ENCODE data around the gene VRK1.
"Not testable (repeated sequence)": the region's sequence is repeated elsewhere in the genome, so short reads cannot be mapped to it uniquely, and the experiment has no call there.

Gene VRK1

GRCh38 chr14:96796851-96797581 lies at the start of gene VRK1:
Gene VRK1, plus strand, starts transcription at chr14:96797382. Its CDS starts 36,090 bp downstream, at chr14:96833472.
- peak; percentile 80 to 93 (median 85) for DNase-seq (ENCODE audit: low read depth in 3 of 3, low spot score in 1 of 3)

- DNase-seq (ENCODE audit: low read depth in 3 of 3, low spot score in 1 of 3): no peak
Measured at GRCh38 chr14:96747608-96748007, 49.6 kb upstream of the VRK1 start.

GRCh38 chr14:96748362-96748761 lies 48.8 kb upstream of the VRK1 start:
- DNase-seq (ENCODE audit: low read depth in 3 of 3, low spot score in 1 of 3): no peak

GRCh38 chr14:96751505-96751904 lies 45.7 kb upstream of the VRK1 start:
- DNase-seq (ENCODE audit: low read depth in 3 of 3, low spot score in 1 of 3): no peak

GRCh38 chr14:96752125-96752524 lies 45.1 kb upstream of the VRK1 start:
- no peak for DNase-seq (ENCODE audit: low read depth in 3 of 3, low spot score in 1 of 3)

GRCh38 chr14:96752594-96752993 lies 44.6 kb upstream of the VRK1 start:
- DNase-seq (ENCODE audit: low read depth in 3 of 3, low spot score in 1 of 3): no peak

GRCh38 chr14:96754162-96754844 lies 42.9 kb upstream of the VRK1 start:
- no peak for DNase-seq (ENCODE audit: low read depth in 3 of 3, low spot score in 1 of 3)

- no peak for DNase-seq (ENCODE audit: low read depth in 3 of 3, low spot score in 1 of 3)
Measured at GRCh38 chr14:96754845-96755184, 42.4 kb upstream of the VRK1 start.

GRCh38 chr14:96756745-96757144 lies 40.4 kb upstream of the VRK1 start:
- no peak for DNase-seq (ENCODE audit: low read depth in 3 of 3, low spot score in 1 of 3)

- no peak for DNase-seq (ENCODE audit: low read depth in 3 of 3, low spot score in 1 of 3)
Measured at GRCh38 chr14:96757456-96757855, 39.7 kb upstream of the VRK1 start.

GRCh38 chr14:96761066-96761465 lies 36.1 kb upstream of the VRK1 start:
- no peak for DNase-seq (ENCODE audit: low read depth in 3 of 3, low spot score in 1 of 3)

GRCh38 chr14:96762650-96763049 lies 34.5 kb upstream of the VRK1 start:
- no peak for DNase-seq (ENCODE audit: low read depth in 3 of 3, low spot score in 1 of 3)

GRCh38 chr14:96764012-96764411 lies 33.2 kb upstream of the VRK1 start:
- DNase-seq (ENCODE audit: low read depth in 3 of 3, low spot score in 1 of 3): no peak

- DNase-seq (ENCODE audit: low read depth in 3 of 3, low spot score in 1 of 3): not testable (repeated sequence)
Measured at GRCh38 chr14:96765205-96765604, 32.0 kb upstream of the VRK1 start.

- DNase-seq (ENCODE audit: low read depth in 3 of 3, low spot score in 1 of 3): no peak
Measured at GRCh38 chr14:96772929-96773328, 24.3 kb upstream of the VRK1 start.

GRCh38 chr14:96776791-96777190 lies 20.4 kb upstream of the VRK1 start:
- no peak for DNase-seq (ENCODE audit: low read depth in 3 of 3, low spot score in 1 of 3)

- no peak for DNase-seq (ENCODE audit: low read depth in 3 of 3, low spot score in 1 of 3)
Measured at GRCh38 chr14:96780500-96780899, 16.7 kb upstream of the VRK1 start.

- DNase-seq (ENCODE audit: low read depth in 3 of 3, low spot score in 1 of 3): no peak
Measured at GRCh38 chr14:96781371-96781770, 15.8 kb upstream of the VRK1 start.

- no peak for DNase-seq (ENCODE audit: low read depth in 3 of 3, low spot score in 1 of 3)
Measured at GRCh38 chr14:96782436-96782835, 14.7 kb upstream of the VRK1 start.

GRCh38 chr14:96783043-96783914 lies 13.9 kb upstream of the VRK1 start:
- DNase-seq (ENCODE audit: low read depth in 3 of 3, low spot score in 1 of 3): no peak

- no peak for DNase-seq (ENCODE audit: low read depth in 3 of 3, low spot score in 1 of 3)
Measured at GRCh38 chr14:96783915-96784224, 13.3 kb upstream of the VRK1 start.

GRCh38 chr14:96790186-96790585 lies 7.0 kb upstream of the VRK1 start:
- no peak for DNase-seq (ENCODE audit: low read depth in 3 of 3, low spot score in 1 of 3)

All from stimulated activated CD4-positive, alpha-beta T cell treated with anti-CD3 and anti-CD28 coated beads, TNF-alpha, amount 100 ng/mL, for 1 hour (primary cell).